ENCODE data around the gene PKD2L1.
"Not testable (repeated sequence)": the region's sequence is repeated elsewhere in the genome, so short reads cannot be mapped to it uniquely, and the experiment has no call there.

PKD2L1 gene

GRCh38 chr10:100330079-100330478 is at the start of gene PKD2L1:
TSS of gene PKD2L1 (minus strand) at chr10:100330228. CDS start at chr10:100330103, 125 bp downstream.
- no peak for DNase-seq

- DNase-seq, result no peak
Measured at GRCh38 chr10:100377830-100378229, 47.8 kb upstream of the PKD2L1 start.

DNA sequence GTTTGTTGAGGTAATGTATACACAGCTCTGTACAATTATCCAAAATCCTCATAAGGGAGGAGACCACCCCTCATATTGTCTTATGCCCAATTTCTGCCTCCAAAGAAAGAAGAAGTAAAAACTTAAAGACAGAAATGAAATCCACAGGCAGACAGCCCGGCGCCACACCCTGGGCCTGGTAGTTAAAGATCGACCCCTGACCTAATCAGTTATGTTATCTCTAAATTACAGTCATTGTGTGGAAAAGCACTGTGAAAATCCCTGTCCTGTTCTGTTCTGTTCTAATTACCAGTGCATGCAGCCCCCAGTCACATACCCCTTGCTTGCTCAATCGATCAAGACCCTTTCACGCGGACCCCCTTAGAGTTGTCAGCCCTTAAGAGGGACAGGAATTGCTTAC is 46.6 kb upstream of the PKD2L1 start:
- DNase-seq, result not testable (repeated sequence)

- DNase-seq, result not testable (repeated sequence)
Measured at GRCh38 chr10:100374677-100375353, 44.8 kb upstream of the PKD2L1 start.

GRCh38 chr10:100374200-100374655 is 44.2 kb upstream of the PKD2L1 start:
- no peak for DNase-seq

DNA sequence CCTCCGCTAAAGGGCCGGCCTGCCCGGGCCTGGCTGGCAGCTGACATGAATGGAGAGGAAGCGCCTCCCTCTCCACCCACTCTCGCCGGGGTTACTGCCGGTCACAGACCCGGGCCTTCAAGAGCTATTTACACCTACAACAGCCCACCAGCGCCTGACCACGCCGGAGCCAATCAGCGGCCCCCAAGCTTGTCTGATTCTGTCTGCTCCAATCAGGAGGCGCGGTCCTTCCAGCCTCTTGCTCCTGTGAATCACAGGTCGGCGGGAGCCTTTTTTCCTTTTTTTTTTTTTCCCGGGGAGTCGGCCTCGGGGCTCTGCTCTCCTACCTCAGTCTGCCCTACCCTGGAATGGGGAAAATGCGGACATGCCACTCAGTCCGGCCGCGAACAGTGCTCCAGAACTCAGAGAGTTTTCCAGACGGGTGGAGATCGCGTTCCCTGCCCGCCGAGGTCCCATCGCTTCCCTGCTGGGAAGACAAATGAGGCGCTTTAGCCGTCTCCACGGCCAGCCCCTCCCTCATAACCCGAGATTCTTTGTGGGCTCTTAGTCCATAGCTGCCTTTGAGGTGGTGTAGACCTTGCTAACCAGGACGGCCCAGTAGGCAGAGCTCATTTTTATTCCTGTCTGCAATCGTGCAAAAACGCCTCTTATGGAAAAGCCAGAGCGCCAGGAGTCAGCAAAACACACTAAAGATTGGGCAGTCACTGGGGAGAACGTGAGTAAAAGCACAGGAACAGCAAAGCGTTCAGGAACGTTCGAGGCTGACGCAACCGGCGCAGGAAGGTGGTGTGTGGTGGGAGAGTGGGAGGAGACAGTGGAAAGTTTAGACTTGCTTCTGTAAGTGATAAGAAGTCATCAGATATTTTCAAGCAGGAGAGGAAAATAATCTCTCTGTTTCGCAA is 43.5 kb upstream of the PKD2L1 start:
- DNase-seq, result peak; percentile 91

GRCh38 chr10:100372415-100373297 is 42.6 kb upstream of the PKD2L1 start:
- DNase-seq, result no peak

GRCh38 chr10:100371482-100372027 is 41.5 kb upstream of the PKD2L1 start:
- no peak for DNase-seq

DNA sequence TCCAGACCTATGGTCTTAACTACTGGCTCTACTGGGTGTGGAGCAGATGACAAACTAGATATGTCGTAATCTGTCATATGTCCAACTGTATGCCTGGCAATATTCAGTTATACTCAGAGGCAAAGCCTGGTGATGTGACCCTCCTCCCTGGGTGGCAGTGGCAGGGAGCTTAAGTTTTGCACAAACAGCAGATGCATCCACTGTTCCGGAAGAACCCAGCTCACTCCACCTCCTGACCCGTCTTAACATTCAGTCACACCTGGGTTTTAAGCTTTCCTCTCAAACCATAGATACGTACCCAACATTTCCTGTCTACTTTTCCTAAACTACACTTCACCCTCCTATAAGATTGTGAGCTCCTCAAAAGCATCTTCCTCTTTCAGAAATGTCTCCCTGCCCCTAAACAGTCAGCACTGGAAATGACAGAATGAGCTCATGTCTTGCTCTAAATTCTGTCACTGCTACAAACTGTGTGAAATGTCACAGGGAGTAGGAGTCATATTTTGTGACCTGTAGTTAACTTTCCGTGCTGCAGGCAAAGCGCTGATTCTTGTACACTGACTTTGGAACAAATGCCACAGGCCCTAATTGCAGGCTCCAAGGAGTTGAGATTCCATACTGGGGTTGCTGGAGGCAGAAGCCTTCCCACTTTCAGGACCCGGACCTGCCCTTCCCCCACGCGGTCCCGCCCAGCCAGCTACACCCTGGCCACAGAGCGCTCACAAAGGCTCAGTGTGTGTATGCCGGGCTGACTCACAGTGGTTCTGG is 40.9 kb upstream of the PKD2L1 start:
- peak; percentile 27 for DNase-seq

DNA sequence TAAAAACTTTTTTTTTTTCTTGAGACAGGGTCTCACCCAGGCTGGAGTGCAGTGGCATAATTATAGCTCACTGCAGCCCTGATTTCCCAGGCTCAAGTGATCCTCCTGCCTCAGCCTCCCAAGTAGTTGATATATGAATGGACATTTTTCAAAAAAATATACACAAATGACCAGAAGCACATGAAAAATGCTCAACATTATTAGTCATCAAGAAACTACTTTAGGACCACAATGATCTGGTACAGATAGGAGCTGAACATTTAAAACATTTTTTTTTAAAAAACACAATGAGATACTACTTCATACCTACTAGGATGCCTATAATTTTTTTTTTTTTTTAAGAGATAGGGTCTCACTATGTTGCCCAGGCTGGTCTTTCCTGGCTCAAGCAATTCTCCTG is 38.7 kb upstream of the PKD2L1 start:
- DNase-seq, result no peak

DNA sequence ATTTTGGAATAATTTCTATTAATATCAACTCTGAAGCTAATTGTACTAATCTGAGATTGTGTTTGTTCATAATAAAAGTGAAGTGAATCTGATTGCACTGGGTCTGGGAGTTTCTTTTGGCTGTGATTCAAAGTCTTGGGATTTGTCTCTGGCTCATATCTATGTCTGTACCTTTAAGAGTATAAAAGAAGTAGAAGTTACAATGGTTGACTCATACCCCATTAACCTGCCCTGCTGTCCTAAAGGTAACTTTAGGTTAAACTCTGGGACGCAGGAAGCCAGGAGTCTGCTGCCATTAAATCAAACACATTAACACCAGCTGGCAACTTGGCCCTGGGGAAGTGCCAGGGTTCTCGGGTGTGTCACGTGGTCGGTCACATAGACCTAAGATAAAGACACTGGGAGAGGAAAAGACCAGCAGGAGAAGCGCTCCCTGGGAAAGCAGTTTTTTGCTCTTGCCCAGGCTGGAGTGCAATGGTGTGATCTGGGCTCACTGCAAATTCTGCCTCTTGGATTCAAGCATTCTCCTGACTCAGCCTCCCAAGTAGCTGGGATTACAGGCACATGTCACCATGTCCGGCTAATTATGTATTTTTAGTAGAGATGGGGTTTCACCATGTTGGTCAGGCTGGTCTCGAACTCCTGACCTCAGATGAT is 34.8 kb upstream of the PKD2L1 start:
- peak; percentile 63 for DNase-seq

DNA sequence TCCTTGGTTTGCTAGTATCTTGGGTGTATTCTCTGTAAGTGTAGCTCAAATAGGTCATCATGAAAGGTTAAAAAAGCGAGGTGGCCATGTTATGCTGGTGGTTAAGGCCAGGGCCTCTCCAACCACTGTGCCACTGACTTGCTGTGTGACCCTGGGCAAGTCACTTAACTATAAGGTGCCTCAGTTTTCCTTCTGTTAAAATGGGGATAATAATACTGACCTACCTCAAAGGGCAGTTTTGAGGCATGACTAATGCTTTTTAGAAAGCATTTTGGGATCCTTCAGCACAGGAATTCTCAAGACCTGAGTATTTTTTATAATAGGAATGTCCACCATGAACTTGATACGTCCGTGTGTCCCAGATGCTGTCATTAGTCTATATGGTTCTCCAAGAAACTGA is 34.1 kb upstream of the PKD2L1 start:
- no peak for DNase-seq

DNA sequence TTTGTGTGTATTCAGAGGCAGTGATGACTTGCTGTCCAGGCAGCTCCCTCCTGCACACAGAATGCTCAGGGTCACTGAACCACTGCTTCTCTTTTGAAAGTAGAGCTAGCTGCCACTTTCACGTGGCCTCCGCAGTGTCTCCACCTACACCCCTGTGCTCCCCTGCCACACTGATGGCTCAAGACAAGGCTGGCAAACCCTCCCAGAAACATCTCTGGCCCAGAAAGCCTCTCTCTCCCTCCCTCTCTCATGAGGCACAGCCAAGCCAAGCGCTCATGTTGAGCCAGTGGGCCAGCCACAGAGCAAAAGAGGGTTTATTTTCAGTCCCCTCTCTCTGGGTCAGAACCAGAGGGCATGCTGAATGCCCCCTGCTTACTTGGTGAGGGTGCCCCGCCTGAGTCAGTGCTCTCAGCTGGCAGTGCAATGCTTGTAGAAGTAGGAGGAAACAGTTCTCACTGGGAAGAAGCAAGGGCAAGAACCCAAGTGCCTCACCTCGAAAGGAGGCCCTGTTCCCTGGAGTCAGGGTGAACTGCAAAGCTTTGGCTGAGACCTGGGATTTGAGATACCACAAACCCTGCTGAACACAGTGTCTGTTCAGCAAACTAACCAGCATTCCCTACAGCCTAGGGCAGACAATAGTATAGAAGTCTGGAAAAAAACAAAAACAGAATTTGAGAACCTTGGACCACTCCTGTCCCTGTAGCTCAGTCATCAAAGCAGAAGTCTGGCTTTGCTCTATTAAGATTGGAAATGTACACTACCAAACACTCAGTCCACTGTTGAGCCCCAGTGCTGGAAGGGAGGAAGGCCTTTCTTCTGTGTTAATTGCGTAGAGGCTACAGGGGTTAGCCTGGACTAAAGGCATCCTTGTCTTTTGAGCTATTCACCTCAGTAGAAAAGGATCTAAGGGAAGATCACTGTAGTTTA is 32.8 kb upstream of the PKD2L1 start:
- no peak for DNase-seq

DNA sequence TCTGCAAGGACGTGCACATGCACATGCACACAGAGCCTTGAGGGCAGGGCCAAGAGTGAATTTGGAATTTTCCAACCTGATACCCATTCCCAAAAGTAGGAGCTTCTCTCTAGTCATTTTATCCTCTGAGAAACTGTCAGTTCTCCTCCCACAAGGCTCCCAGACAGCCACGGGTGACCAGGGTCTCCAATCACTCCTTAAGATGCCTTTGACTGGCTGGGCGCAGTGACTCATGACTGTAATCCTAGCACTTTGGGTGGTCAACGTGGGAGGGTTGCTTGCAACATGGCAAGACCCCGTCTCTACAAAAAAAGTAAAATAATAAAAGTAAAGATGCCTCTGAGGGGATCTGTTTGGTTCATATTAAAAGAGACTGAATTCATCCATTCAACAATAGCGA is 30.2 kb upstream of the PKD2L1 start:
- no peak for DNase-seq

GRCh38 chr10:100359529-100360150 is 29.6 kb upstream of the PKD2L1 start:
- no peak for DNase-seq

GRCh38 chr10:100359030-100359432 is 29.0 kb upstream of the PKD2L1 start:
- no peak for DNase-seq

GRCh38 chr10:100357059-100357858 is 27.2 kb upstream of the PKD2L1 start:
- no peak for DNase-seq

DNA sequence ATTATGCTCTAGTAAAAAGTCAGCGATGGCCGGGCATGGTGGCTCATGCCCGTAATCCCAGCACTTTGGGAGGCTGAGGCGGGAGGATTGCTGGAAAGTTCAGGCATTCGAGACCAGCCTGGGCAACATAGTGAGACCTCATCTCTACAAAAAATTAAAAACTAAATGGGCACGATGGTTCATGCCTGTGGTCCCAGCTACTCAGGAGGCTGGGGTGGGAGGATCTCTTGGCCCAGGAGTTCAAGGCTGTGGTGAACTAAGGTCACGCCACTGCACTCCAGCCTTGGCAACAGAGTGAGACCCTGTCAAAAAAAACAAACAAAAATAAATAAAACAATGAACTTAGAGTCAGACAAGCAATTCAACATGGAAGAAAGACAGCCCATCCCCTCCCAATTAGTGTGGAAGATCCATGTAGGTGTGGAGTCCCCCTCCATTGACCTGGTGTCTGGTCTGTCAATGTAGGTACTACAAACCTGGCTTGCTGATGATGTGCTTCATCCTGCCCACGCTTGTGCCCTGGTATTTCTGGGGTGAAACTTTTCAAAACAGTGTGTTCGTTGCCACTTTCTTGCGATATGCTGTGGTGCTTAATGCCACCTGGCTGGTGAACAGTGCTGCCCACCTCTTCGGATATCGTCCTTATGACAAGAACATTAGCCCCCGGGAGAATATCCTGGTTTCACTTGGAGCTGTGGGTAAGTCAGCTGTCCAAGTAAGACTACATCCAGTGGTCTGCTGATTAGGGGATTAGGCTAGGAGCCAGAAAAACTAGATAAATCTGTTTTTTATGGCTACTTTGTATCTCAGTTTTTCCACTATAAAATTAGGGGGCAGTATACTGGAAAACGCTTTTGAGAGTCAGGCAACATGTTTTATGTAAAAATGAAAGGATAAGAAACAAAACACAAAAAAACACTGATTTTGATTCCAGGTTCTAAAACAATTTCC is 26.3 kb upstream of the PKD2L1 start:
- DNase-seq, result no peak

All from NCI-H1694 treated with DMSO at 0.1 percent for 48 hours (cell line).